K562 (cell line): ENCODE measurements around the gene UROD. TPM values are rescaled to one million over a fixed set of nuclear protein-coding genes. Genes with fewer than 3 reads are reported as not detected.
A peak's percentile ranks its signal among the peaks of the same experiment; 100 is the strongest.

Source experiments
- CEBPB ChIP-seq: fragments of 450-650 bp; IDR thresholded peaks from 2 replicates; pipeline ENCODE4 v1.6.1; 2016; ENCODE audit warnings: missing genetic modification characterization, missing compliant biosample characterization
- CHD4 ChIP-seq: fragments of 200-600 bp; sonication (generic); IDR thresholded peaks from 3 replicates; pipeline ENCODE4 v1.6.1; 2012; ENCODE audit warnings: low read depth, mild to moderate bottlenecking, mixed read lengths, low read length, inconsistent platforms; ENCODE audit not compliant: insufficient read depth, insufficient replicate concordance, poor library complexity, severe bottlenecking
- CREB3 ChIP-seq: fragments of 450-650 bp; conservative IDR thresholded peaks from 2 replicates; pipeline ENCODE4 v1.6.1; 2016; ENCODE audit warnings: missing genetic modification characterization, low read depth, mild to moderate bottlenecking, missing compliant biosample characterization, moderate library complexity
- DACH1 ChIP-seq: fragments of 450-650 bp; IDR thresholded peaks from 2 replicates; pipeline ENCODE4 v1.6.1; 2018; ENCODE audit not compliant: partially characterized antibody
- HDAC2 ChIP-seq: fragments of 450-650 bp; IDR thresholded peaks from 2 replicates; pipeline ENCODE4 v1.6.1; 2016; ENCODE audit warnings: mild to moderate bottlenecking
- MIER1 ChIP-seq: fragments of 450-650 bp; IDR thresholded peaks from 2 replicates; pipeline ENCODE4 v1.6.1; 2016; ENCODE audit warnings: antibody characterized with exemption, mild to moderate bottlenecking, low read depth
- MXI1 ChIP-seq: IDR thresholded peaks from 2 replicates; pipeline ENCODE4 v1.6.1; 2011; ENCODE audit warnings: low read depth, mild to moderate bottlenecking, improper control_type of control experiment, low read length
- NELFE ChIP-seq: IDR thresholded peaks from 2 replicates; pipeline ENCODE4 v1.6.1; 2011; ENCODE audit warnings: mild to moderate bottlenecking; ENCODE audit not compliant: insufficient read depth, insufficient read length
- OTX1 ChIP-seq: fragments of 450-650 bp; formaldehyde crosslinking; IDR thresholded peaks from 2 replicates; pipeline ENCODE4 v1.4.0; 2022; ENCODE audit warnings: mild to moderate bottlenecking
- PHB2 ChIP-seq: fragments of 450-650 bp; IDR thresholded peaks from 2 replicates; pipeline ENCODE4 v1.6.1; 2017; ENCODE audit warnings: low read depth
- PHF20 ChIP-seq: fragments of 450-650 bp; IDR thresholded peaks from 2 replicates; pipeline ENCODE4 v1.6.1; 2018; ENCODE audit not compliant: partially characterized antibody
- PKNOX1 ChIP-seq: fragments of 450-650 bp; IDR thresholded peaks from 2 replicates; pipeline ENCODE4 v1.6.1; 2016
- PREB ChIP-seq: sonication (generic); formaldehyde crosslinking; IDR thresholded peaks from 2 replicates; pipeline ENCODE4 v1.8.1; 2023; ENCODE audit warnings: mild to moderate bottlenecking, missing genetic modification reagents
- RB1 ChIP-seq: fragments of 450-650 bp; IDR thresholded peaks from 2 replicates; pipeline ENCODE4 v1.6.1; 2017; ENCODE audit warnings: low read depth, mild to moderate bottlenecking
- RBFOX2 ChIP-seq: fragments of 200-400 bp; formaldehyde crosslinking; IDR thresholded peaks from 2 replicates; pipeline ENCODE4 v1.6.1; 2017; ENCODE audit warnings: low read depth, mild to moderate bottlenecking, low read length, moderate library complexity
- RBM39 ChIP-seq: fragments of 200-400 bp; formaldehyde crosslinking; optimal IDR thresholded peaks from 2 replicates; pipeline ENCODE3; 2018; ENCODE audit warnings: low read depth, low read length
- SMARCE1 ChIP-seq: fragments of 450-650 bp; IDR thresholded peaks from 2 replicates; pipeline ENCODE4 v1.7.1; 2016; ENCODE audit warnings: mild to moderate bottlenecking
- SPI1 ChIP-seq: IDR thresholded peaks from 2 replicates; pipeline ENCODE4 v1.6.1; 2011; ENCODE audit warnings: low read depth, low read length, control low read depth, borderline replicate concordance
- TCF3 ChIP-seq: sonication (generic); formaldehyde crosslinking; IDR thresholded peaks from 2 replicates; pipeline ENCODE4 v1.4.0; 2020; ENCODE audit warnings: mild to moderate bottlenecking, missing genetic modification reagents
- TEAD1 ChIP-seq, 2 experiments: fragments of 450-650 bp in 1 of 2; sonication (generic) in 1 of 2; formaldehyde crosslinking; IDR thresholded peaks; 2 replicates each; pipeline versions ENCODE4 v1.4.0 to v1.8.0; 2020 to 2022; ENCODE audit warnings: mild to moderate bottlenecking in 2 of 2, missing genetic modification reagents in 1 of 2
- THRB ChIP-seq: fragments of 450-650 bp; formaldehyde crosslinking; conservative IDR thresholded peaks from 2 replicates; pipeline ENCODE4 v1.4.0; 2022; ENCODE audit warnings: mild to moderate bottlenecking, missing genetic modification characterization
- WHSC1 ChIP-seq: IDR thresholded peaks from one replicate; pipeline ENCODE4 v1.6.1; 2012; ENCODE audit warnings: low read length, control low read depth, inconsistent platforms
- ZEB2 ChIP-seq: fragments of 450-650 bp; IDR thresholded peaks from 2 replicates; pipeline ENCODE4 v1.6.1; 2016
- ZNF263 ChIP-seq: sonication (generic); formaldehyde crosslinking; IDR thresholded peaks from 2 replicates; pipeline ENCODE4 v1.8.0; 2022; ENCODE audit warnings: mild to moderate bottlenecking, missing genetic modification reagents, borderline replicate concordance
- polyA plus RNA-seq, 8 experiments: library from polyadenylated mRNA; depleted of rRNA in 4 of 8; stranded (reverse) in 5 of 8; unstranded in 3 of 8; fragments of >200 nt; fragmentation: Nextera tagmentation in 2 of 8; fragmentation: Illumina TruSeq in 1 of 8; extraction: Ambion mirVana in 2 of 8; extraction: Trizol in 1 of 8; gene quantifications; 2 replicates each; pipeline versions ENCODE4 v1.2.1 to v1.2.3, GENCODE V29; 2011 to 2014; ENCODE audit warnings: inconsistent platforms in 1 of 8, missing spikeins in 1 of 8
- total RNA-seq, 7 experiments: library from RNA; depleted of rRNA in 6 of 7; stranded (reverse); fragments of >200 nt in 6 of 7; fragmentation: Illumina TruSeq in 2 of 7; extraction: Trizol in 2 of 7; gene quantifications; 2 replicates each; pipeline versions ENCODE4 v1.2.1 to v1.2.3, GENCODE V29; 2011 to 2021; ENCODE audit warnings: low replicate concordance in 1 of 7

Gene UROD
- total and polyA plus RNA-seq, 9 of the 15 experiments (the other 6 are each of a cell fraction or from before 2014, with no cell fraction given): 533 to 2,933 (median 1,100) TPM

- TF ChIP-seq PREB (CRISPR knock-in tag): peak; percentile 83; the same call in 1 of the 2 replicates
- TF ChIP-seq PHF20: peak; percentile 41
- TF ChIP-seq NELFE: no peak
- no peak for TF ChIP-seq WHSC1
- peak; percentile 53; the same call in 1 of the 2 replicates for TF ChIP-seq THRB (CRISPR knock-in tag)
- no peak for TF ChIP-seq CHD4
- TF ChIP-seq PHB2: peak; percentile 34; the same call in 1 of the 2 replicates
- TF ChIP-seq CREB3 (tag): 0 out of 2 replicates have a peak, but pooled peaks have one; percentile 29
- peak; percentile 97 for TF ChIP-seq DACH1
- peak in 1 of 2 experiments; percentile 52; a peak in 1 of 4 replicates for TF ChIP-seq TEAD1 (CRISPR knock-in tag; IDR thresholded peaks at IDR 0.05)
- TF ChIP-seq MXI1: peak; percentile 82
- TF ChIP-seq ZEB2: 0 out of 2 replicates have a peak, but pooled peaks have one; percentile 56
- TF ChIP-seq PKNOX1: no peak
- TF ChIP-seq MIER1: 0 out of 2 replicates have a peak, but pooled peaks have one; percentile 51
- TF ChIP-seq TCF3 (CRISPR knock-in tag): peak; percentile 34
- TF ChIP-seq SPI1: no peak
- TF ChIP-seq ZNF263 (CRISPR knock-in tag): no peak
- no peak for TF ChIP-seq CEBPB
- 0 out of 2 replicates have a peak, but pooled peaks have one; percentile 55 for TF ChIP-seq SMARCE1
- TF ChIP-seq RBFOX2: peak; percentile 77
- TF ChIP-seq RB1: peak; percentile 92; the same call in 1 of the 2 replicates
- peak; percentile 37; the same call in 1 of the 2 replicates for TF ChIP-seq HDAC2
- TF ChIP-seq OTX1 (CRISPR knock-in tag): 0 out of 2 replicates have a peak, but pooled peaks have one; percentile 31
- TF ChIP-seq RBM39: peak; percentile 11
Observed at GRCh38 chr1:45010855-45011811, 921 bp upstream of the UROD start, which contains the start of gene HECTD3 (continued).
